Heart right ventricle (tissue), 16 donors: Measurements from ENCODE around the gene GRID1. TPM values are rescaled to one million over a fixed set of nuclear protein-coding genes. Genes with fewer than 3 reads are reported as not detected.

Experiments used
- ATAC-seq, 8 donors: fragments of 200-7000 bp; cut with Tn5 transposase; one replicate each; pipeline ENCODE4 v1.9.1; 2020; ENCODE audit warnings: mild to moderate bottlenecking in 8 of 8, moderate library complexity in 8 of 8, moderate number of reproducible peaks in 1 of 8
- DNase-seq, 2 donors: peaks; one replicate each; pipeline ENCODE4 v3.0.0-alpha.2; 2020
- H3K27ac ChIP-seq, 10 donors: fragments of 200-600 bp; sonication (generic) in 2 of 10; one replicate each; pipeline versions ENCODE4 v1.5.0 to v1.8.0; 2020 to 2022; ENCODE audit warnings: mild to moderate bottlenecking in 3 of 10
- H3K27me3 ChIP-seq, 7 donors: fragments of 200-600 bp; one replicate each; pipeline ENCODE4 v1.8.0; 2021 to 2022; ENCODE audit warnings: mild to moderate bottlenecking in 2 of 7
- H3K36me3 ChIP-seq, 9 donors: fragments of 200-600 bp; sonication (generic) in 1 of 9; one replicate each; pipeline versions ENCODE4 v1.5.0 to v1.8.0; 2020 to 2022; ENCODE audit warnings: mild to moderate bottlenecking in 2 of 9
- H3K4me1 ChIP-seq, 9 donors: fragments of 200-600 bp; sonication (generic) in 1 of 9; one replicate each; pipeline versions ENCODE4 v1.5.0 to v1.8.0; 2020 to 2022; ENCODE audit warnings: mild to moderate bottlenecking in 4 of 9
- H3K4me3 ChIP-seq, 10 donors: fragments of 200-600 bp; sonication (generic) in 2 of 10; one replicate each; pipeline versions ENCODE4 v1.5.0 to v1.8.0; 2020 to 2022; ENCODE audit warnings: mild to moderate bottlenecking in 7 of 10, moderate library complexity in 2 of 10
- H3K9me3 ChIP-seq, 11 donors: fragments of 200-600 bp in 10 of 11; sonication (generic) in 2 of 11; one replicate each; pipeline versions ENCODE4 v1.5.0 to v1.8.0; 2013 to 2022; ENCODE audit warnings: mild to moderate bottlenecking in 2 of 11, control low read depth in 1 of 11, moderate library complexity in 1 of 11
- CTCF ChIP-seq, 9 donors: fragments of 200-600 bp; sonication (generic) in 2 of 9; IDR thresholded peaks; one replicate each; pipeline versions ENCODE4 v1.5.0 to v1.8.0; 2021 to 2022; ENCODE audit warnings: antibody characterized with exemption in 9 of 9, mild to moderate bottlenecking in 5 of 9, moderate library complexity in 1 of 9
- WGBS, 2 donors: extraction: QIAGEN DNeasy Blood & Tissue Kit; methylation state at CpG; one replicate each; pipeline ENCODE4 v1.1.7; 2013; ENCODE audit warnings: inconsistent platforms in 1 of 2; 5-methylcytosine and 5-hydroxymethylcytosine counted together
- intact Hi-C, 10 donors: fragments of 100-400 bp; cut with DNase I; formaldehyde crosslinking; loops; one replicate each; pipeline versions ENCODE4 v1.11.1 to v1.14.2; 2022
- polyA plus RNA-seq, 2 donors: library from polyadenylated mRNA; stranded (reverse); fragments of 200-250 nt; gene quantifications; one replicate each; pipeline ENCODE4 v1.2.3, GENCODE V29; 2013
- total RNA-seq, 10 donors: library from RNA; stranded (reverse); fragmentation: NEBNext Ultra II Directional in 3 of 10; extraction: Animal tissue kit (Norgen Biotek cat#: 25700) in 3 of 10; gene quantifications; one replicate each; pipeline versions ENCODE4 v1.2.1 to v1.2.4, GENCODE V29; 2021 to 2023
- donor health status: Arrhythmogenic right ventricular cardiomyopathy.
- donor health status: ischemic (EF 13 %, LVEDD 7.1; RV severe dilation, severe dysfunction).
- donor health status: healthy with polysubstance abuse.
- donor health status: DM: no; HTN: yes; CAD: no.
- donor health status: DM: no; HTN: no; CAD: no.
- donor health status: ischemic (EF 25% LVEDD 6.9; RV normal size, moderate dysfunction).
- donor health status: ischemic (EF 25% LVEDD 5.7; RV mildly dilated, moderate dysfunction).
- donor health status: healthy.
- donor health status: DM: yes; HTN: yes; CAD: no.
- donor health status: Ischemic cardiomyopathy.
- donor health status: ischemic (EF 35%, LVEDD 5.7; RV mildly dilated, moderate dysfunction).
- donor health status: nonischemic (EF 11% LVEDD 7.7; RV severe dilation, severe dysfunction).
- donor health status: DM: yes; HTN: yes; CAD: no.
- donor health status: PGD.
- donor health status: ischemic (EF 29% LVEDD 5.4; RV normal size, mild dysfunction).
- donor health status: nonischemic (EF 23%, LVEDD 6.1; RV moderate dilation, normal function).

The GRID1 gene
- total and polyA plus RNA-seq, 12 donors, result 0.44 to 3.4 (median 1.5) TPM

- Histone ChIP-seq H3K4me3 (no peak overlapping the region), H3K4me1 (no peaks in the 10 kb centered on the region), H3K36me3 (no peaks in the 10 kb centered on the region), H3K27me3 (peaks cover 0 to 5% (median 0%) of the 10 kb centered on the region in 7 donors), H3K27ac (no peak overlapping the region), H3K9me3 (no peaks in the 10 kb centered on the region)
- no peak for ATAC-seq
- intact Hi-C loops, result no loop called here
- WGBS, 2 donors, result 85 to 86% methylated on average over 3 of the region's 3 CpGs
- DNase-seq, result no peak
- no peak for TF ChIP-seq CTCF (IDR thresholded peaks at IDR 0.05)
Observed at GRCh38 chr10:86301971-86302370, 64.6 kb downstream of the GRID1 start.

GRCh38 chr10:86300931-86301830 is 65.4 kb downstream of the GRID1 start:
- Histone ChIP-seq H3K4me1 (no peaks in the 10 kb centered on the region), H3K27ac (no peak overlapping the region), H3K9me3 (no peaks in the 10 kb centered on the region), H3K36me3 (no peaks in the 10 kb centered on the region), H3K27me3 (peaks cover 0 to 5% (median 0%) of the 10 kb centered on the region in 7 donors), H3K4me3 (no peak overlapping the region)
- ATAC-seq, result no peak
- no peak for TF ChIP-seq CTCF (IDR thresholded peaks at IDR 0.05)
- intact Hi-C loops, result no loop called here
- WGBS, 2 donors, result 76 to 77% methylated on average over 5 of the region's 5 CpGs
- DNase-seq, result no peak

DNA sequence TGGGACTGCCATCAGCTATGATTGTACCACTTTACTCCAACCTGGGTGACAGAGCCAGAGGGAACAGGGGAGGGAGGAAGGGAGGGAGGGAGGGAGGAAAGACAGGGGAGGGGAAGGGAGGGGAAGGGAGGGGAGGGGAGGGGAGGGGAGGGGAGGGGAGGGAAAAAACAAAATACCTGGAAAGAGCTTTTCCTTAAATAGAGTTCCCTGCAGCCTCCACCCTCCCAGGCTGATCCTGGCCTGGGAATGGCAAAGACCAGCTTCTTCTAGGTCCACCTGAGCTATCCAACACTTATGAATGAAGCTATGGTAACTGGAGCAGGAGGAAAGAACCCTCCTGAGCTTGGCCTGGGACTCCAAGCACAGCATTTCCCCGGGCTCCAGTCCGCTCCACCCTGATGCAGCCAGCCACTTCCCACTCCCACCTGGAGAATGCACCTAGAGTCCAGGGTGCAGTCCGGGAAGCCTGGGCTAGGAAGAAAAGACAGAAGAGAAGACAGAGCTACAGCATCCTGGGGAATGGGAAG is 66.1 kb downstream of the GRID1 start:
- intact Hi-C loops, result no loop called here
- ATAC-seq (no peak), DNase-seq (no peak)
- no peak overlapping the region for H3K4me3 ChIP-seq
- TF ChIP-seq CTCF (IDR thresholded peaks at IDR 0.05), result no peak
- peaks cover 0 to 8% (median 0%) of the 10 kb centered on the region in 7 donors for H3K27me3 ChIP-seq
- WGBS, 2 donors, result 78 to 83% methylated on average over 3 of the region's 3 CpGs
- no peak overlapping the region for H3K27ac ChIP-seq
- no peaks in the 10 kb centered on the region for H3K9me3 ChIP-seq
- no peaks in the 10 kb centered on the region for H3K36me3 ChIP-seq
- H3K4me1 ChIP-seq, result no peaks in the 10 kb centered on the region

- 74 to 81% methylated on average over 3 of the region's 3 CpGs for WGBS, 2 donors
- Histone ChIP-seq H3K27ac (no peak overlapping the region), H3K4me1 (no peaks in the 10 kb centered on the region), H3K4me3 (no peak overlapping the region), H3K36me3 (no peaks in the 10 kb centered on the region), H3K27me3 (peaks cover 0 to 4% (median 0%) of the 10 kb centered on the region in 7 donors), H3K9me3 (no peaks in the 10 kb centered on the region)
- DNase-seq (no peak), ATAC-seq (no peak)
- no peak for TF ChIP-seq CTCF (IDR thresholded peaks at IDR 0.05)
- intact Hi-C loops, result no loop called here
Observed at GRCh38 chr10:86299562-86299961, 67.0 kb downstream of the GRID1 start.
